Mesendoderm (in vitro differentiated cells): ENCODE results near the gene DCDC2. TPM values are rescaled to one million over a fixed set of nuclear protein-coding genes. Genes with fewer than 3 reads are reported as not detected.

Experiments
- small RNA-seq: library from polyadenylated mRNA; stranded (forward); fragments of <200 nt; extraction: miRNeasy Mini kit (QIAGEN cat#:217004); gene quantifications from one replicate; pipeline ENCODE3, GENCODE V24; 2013; ENCODE audit not compliant: insufficient read depth

The DCDC2 gene

Small RNAs within 50 kb of the gene (small RNA-seq; reads per million reads assigned to genes)
- gene RF00218 (not detected), gene RNU6-391P (not detected)
